HG03342 (cell line): ENCODE results near the gene WASHC4.

Experiments used
- ATAC-seq: cut with Tn5 transposase; IDR thresholded peaks from one replicate; pipeline ENCODE4 v1.9.1; 2021; ENCODE audit warnings: mild to moderate bottlenecking, moderate library complexity; ENCODE audit not compliant: unreplicated experiment

The WASHC4 gene

DNA sequence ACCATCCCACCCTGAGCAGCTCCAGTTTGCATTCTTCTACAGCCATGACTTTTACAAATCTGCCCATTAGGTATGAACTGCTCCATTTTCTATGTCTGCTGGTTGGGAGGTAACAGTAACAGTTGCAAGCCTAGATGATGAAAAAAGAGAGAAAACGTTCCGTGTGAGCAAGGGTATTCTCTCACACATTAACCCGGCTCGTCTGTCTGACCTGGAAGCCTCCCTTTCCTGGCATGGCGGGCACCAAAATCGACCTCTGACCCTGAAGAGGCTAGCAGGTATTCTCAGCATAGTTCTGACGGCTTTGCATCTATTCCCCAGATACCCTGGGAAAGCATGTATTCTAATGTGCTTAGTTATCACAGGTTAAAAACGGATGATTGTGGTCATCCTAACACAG lies 96.6 kb downstream of the WASHC4 start:
- no peak for ATAC-seq

DNA sequence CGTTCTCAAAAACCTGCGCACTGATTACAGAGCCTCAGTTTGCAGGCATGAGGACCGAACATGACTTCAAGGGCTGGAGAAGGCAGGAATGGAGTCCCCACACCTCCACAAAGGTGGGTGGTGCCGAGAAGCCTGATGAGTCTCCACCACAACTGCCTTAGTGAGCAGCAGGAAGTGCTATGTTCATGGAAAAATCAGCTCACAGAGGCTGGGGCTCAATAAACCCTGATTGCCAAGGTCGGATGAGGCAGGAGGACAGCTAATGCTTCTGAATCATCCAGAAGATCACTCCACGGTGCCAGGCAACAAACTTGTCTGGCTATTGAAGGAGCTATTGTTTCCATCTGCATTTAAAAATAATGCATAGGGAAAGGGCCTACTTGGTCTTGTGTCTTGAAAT lies 97.4 kb downstream of the WASHC4 start:
- ATAC-seq = no peak

DNA sequence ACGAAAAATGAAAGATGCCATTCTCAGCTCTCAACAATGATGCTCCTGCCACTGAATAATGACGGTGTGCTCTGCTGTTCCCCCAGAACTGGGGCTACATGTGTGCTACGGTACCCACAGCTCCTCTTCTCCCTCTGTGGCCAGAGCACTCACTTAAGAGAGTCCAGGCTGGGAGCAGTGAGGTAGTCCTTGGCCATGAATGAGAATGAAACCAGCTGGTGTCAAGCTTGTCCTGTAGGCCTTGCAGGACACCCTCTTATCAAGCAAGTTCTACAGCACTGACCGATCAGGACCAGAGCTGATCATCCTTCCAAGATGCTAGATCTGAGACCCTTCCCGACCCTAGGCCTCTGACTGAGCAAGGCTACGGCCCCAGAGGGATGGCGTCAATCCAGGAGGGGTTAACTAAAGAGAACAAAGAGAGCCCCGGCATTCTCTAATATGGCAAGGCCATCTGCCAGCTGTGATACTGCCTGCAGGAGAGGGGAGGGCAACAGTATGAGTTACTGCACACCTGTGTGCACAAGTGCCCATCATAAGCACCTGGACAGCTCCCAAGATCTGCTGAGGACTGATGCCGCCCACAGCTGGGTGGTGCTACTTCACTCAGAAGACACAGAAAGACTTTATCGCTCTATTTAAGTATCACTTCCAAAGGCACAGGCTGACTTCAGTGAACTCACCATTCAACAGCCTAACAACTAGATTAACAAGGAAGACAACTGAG lies 98.0 kb downstream of the WASHC4 start:
- ATAC-seq = no peak

DNA sequence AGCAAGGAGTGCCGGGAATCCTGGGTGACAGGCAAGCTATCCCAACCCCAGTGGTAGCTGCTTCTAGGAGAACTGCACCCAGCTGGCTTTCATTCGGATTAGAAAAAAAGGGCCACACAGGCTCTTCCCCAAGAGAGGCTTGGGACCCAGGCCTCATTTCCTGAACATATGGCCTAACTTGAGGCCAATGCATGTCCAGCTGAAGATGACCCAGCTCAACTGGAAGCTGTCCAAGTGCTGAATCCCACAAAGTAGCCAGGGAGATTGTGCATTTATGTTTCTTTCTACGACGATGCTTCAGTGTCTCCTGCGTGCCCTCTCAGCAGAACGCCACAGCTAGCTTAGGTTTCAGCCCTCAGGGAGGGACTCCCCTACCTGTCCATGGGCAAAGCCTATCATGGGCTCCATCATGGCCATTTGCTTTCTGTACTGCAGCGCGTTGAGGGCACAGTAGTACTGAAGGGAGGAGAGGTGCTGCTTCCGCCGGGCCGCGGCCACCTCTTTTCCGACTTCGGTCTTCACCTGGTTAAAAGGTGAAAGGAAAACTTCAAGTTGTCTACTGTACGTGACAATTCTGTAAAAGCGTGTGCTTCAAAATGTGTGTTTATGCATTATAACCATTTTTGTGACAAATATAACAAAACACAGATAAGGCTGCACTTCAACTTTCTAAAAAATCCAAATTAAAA lies 99.3 kb downstream of the WASHC4 start:
- no peak for ATAC-seq

DNA sequence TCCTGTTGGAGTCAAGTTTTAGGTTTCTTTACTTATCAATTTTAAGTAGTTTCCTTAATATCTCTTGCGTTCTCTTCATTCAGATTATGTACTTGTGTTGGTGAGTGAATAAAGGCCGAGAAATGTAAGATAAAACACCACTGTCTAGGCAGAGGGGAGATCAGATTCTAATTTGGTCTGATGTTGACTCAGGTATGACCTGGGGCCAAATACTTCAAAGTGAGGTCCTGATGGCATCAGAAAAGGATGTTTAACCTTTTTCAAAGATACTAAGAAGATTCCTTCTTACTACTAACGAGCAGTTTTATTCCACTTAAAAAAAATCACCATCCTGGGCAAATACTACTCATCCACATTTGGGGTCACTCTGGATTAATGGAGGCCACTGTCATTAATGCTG lies 101.6 kb downstream of the WASHC4 start:
- no peak for ATAC-seq

DNA sequence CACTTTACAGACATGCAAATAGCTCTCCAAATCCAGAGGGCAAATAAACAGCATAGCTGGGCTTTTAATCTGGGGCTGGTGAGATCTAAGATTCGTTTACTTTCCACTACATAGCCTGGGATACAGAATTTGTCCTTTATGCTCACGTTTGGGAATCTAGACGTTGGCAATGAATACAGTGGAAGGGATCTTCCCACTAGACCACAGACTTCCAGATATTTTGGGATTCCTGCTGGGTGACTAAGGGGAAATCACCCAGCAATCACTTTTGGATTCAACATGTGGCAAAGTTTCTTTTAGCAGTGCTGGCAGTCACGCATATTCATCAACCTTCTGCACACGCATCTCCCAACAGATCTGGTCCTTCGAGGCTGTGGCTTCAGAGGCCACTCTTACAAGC lies 104.9 kb downstream of the WASHC4 start:
- ATAC-seq = no peak

DNA sequence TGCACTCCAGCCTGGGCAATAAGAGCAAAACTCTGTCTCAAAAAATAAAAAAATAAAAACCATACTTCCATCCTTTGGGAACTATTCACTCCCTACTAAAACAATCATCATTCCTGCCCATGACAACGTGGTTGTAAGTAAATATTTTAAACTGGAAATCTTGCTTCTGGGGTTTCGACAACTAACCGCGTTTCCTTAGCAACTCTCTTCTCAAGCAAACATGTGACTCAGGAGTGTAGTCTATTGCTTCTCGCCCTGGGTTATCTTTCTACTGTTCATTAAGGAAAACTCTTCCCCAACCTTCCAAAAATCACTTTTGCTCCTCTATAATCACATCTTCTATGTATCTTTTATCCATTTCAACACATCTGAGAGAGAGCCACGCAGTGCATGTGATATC lies 106.6 kb downstream of the WASHC4 start:
- ATAC-seq = no peak

DNA sequence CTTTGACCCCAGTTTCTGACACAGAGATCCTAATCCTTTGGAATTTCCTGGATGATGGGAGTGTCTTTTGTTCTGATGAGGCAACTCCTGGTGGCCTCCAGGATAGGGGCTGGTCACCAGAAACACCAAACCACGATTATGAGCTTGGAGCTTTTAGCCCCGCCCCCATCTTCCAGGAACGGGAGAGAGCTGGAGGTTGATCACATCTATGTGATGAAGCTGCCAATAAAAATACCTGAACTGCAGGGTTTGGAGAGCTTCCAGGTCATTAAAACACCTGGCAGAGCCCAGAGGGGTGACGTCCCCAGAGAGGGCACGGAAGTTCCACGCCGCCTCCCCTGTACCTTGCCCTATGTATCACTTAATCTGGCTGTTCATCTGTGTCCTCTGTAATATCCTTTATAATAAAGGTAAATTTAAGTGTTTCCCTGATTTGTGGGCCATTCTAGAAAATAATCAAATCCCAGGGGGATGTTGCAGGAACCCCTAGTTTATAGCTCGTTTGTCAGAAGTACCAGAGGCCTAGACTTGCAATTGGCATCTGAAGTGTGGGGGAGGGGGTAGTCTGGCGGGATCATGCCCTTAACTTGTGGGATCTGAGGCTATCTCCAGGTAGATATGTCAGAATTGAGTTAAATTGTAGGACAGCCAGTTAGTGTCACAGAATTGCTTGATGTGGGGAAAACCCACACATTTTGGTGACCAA lies 107.3 kb downstream of the WASHC4 start:
- no peak for ATAC-seq

DNA sequence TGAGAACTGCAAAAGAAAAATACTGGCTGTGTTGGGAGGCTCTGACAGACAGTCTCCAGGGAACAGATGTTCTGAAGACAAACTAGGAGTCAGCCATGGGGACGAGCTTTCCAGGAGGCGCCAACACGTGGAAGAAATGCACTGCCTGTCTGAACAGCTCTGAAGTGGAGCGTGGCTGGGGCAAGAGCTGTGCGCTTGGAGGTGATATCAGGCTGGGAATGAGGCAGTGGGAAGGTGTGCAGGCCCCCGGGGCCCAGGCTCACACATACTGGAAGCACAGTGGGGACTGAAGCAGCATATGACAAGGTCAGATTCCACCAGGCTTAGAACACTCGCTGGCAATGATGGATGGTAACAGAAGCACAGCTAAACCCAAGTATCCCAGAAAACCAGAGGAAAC lies 110.9 kb downstream of the WASHC4 start:
- no peak for ATAC-seq
